GM21423 (cell line): ENCODE data around the gene DIO3.

ENCODE experiments used
- ATAC-seq: cut with Tn5 transposase; IDR thresholded peaks from one replicate; pipeline ENCODE4 v1.9.1; 2021; ENCODE audit warnings: mild to moderate bottlenecking, moderate library complexity; ENCODE audit not compliant: unreplicated experiment

The DIO3 gene

GRCh38 chr14:101595887-101596721, 34.8 kb downstream of the DIO3 start:
- no peak for ATAC-seq

- ATAC-seq = no peak
These were observed 35.4 kb downstream of the DIO3 start for GRCh38 chr14:101596742-101597141.

- ATAC-seq = no peak
These were observed 36.9 kb downstream of the DIO3 start for GRCh38 chr14:101598159-101598558.

GRCh38 chr14:101598571-101599233, 37.4 kb downstream of the DIO3 start:
- ATAC-seq = no peak

GRCh38 chr14:101599234-101599885, 38.1 kb downstream of the DIO3 start:
- no peak for ATAC-seq

- no peak for ATAC-seq
These were observed 39.1 kb downstream of the DIO3 start for GRCh38 chr14:101600336-101600890.

- ATAC-seq = no peak
These were observed 39.8 kb downstream of the DIO3 start for GRCh38 chr14:101600891-101601605.

GRCh38 chr14:101601606-101602465, 40.5 kb downstream of the DIO3 start:
- no peak for ATAC-seq

GRCh38 chr14:101602466-101602840, 41.2 kb downstream of the DIO3 start:
- ATAC-seq = no peak

- ATAC-seq = no peak
These were observed 41.8 kb downstream of the DIO3 start for GRCh38 chr14:101603096-101603495.

GRCh38 chr14:101604228-101604934, 43.1 kb downstream of the DIO3 start:
- ATAC-seq = no peak

- no peak for ATAC-seq
These were observed 43.9 kb downstream of the DIO3 start for GRCh38 chr14:101604935-101605780.

GRCh38 chr14:101605836-101606235, 44.5 kb downstream of the DIO3 start:
- ATAC-seq = no peak
